RWPE2 (cell line): Measurements from ENCODE around the gene BMP7.

ENCODE experiments used
- ATAC-seq: fragments of 200-7000 bp; cut with Tn5 transposase; 3 replicates; pipeline ENCODE4 v1.9.1; 2021; ENCODE audit warnings: low read depth
- DNase-seq: peaks from one replicate; pipeline ENCODE4 v3.0.0-alpha.2; 2020; ENCODE audit warnings: low spot score
- H3K27ac ChIP-seq: fragments of 450-650 bp; 2 replicates; pipeline ENCODE4 v1.5.1; 2017; ENCODE audit warnings: mild to moderate bottlenecking; ENCODE audit not compliant: poor library complexity, severe bottlenecking
- H3K27me3 ChIP-seq: fragments of 250-450 bp; sonication (Bioruptor Pico); 2 replicates; pipeline ENCODE4 v1.5.1; 2021; ENCODE audit warnings: mild to moderate bottlenecking, moderate library complexity; ENCODE audit not compliant: insufficient read depth, poor library complexity, severe bottlenecking
- H3K36me3 ChIP-seq: fragments of 250-450 bp; sonication (Bioruptor Pico); 2 replicates; pipeline ENCODE4 v1.5.1; 2020; ENCODE audit warnings: low read depth, mild to moderate bottlenecking, moderate library complexity
- H3K4me1 ChIP-seq: fragments of 250-450 bp; sonication (Bioruptor Pico); 2 replicates; pipeline ENCODE4 v1.5.1; 2021; ENCODE audit warnings: mild to moderate bottlenecking, moderate library complexity; ENCODE audit not compliant: insufficient read depth, poor library complexity, severe bottlenecking
- H3K4me3 ChIP-seq: fragments of 250-450 bp; sonication (Bioruptor Pico); 2 replicates; pipeline ENCODE4 v1.5.1; 2021; ENCODE audit warnings: mild to moderate bottlenecking, moderate library complexity; ENCODE audit not compliant: severe bottlenecking
- H3K9me3 ChIP-seq: fragments of 250-450 bp; sonication (Bioruptor Pico); 2 replicates; pipeline ENCODE4 v1.5.1; 2021; ENCODE audit warnings: mild to moderate bottlenecking, moderate library complexity; ENCODE audit not compliant: severe bottlenecking
- TF ChIP-seq, protein P1 (sequence below): fragments of 450-650 bp; IDR thresholded peaks from one replicate; pipeline ENCODE4 v1.5.1; 2017; ENCODE audit warnings: mild to moderate bottlenecking, moderate library complexity; ENCODE audit not compliant: poor library complexity, severe bottlenecking

Gene BMP7

DNA sequence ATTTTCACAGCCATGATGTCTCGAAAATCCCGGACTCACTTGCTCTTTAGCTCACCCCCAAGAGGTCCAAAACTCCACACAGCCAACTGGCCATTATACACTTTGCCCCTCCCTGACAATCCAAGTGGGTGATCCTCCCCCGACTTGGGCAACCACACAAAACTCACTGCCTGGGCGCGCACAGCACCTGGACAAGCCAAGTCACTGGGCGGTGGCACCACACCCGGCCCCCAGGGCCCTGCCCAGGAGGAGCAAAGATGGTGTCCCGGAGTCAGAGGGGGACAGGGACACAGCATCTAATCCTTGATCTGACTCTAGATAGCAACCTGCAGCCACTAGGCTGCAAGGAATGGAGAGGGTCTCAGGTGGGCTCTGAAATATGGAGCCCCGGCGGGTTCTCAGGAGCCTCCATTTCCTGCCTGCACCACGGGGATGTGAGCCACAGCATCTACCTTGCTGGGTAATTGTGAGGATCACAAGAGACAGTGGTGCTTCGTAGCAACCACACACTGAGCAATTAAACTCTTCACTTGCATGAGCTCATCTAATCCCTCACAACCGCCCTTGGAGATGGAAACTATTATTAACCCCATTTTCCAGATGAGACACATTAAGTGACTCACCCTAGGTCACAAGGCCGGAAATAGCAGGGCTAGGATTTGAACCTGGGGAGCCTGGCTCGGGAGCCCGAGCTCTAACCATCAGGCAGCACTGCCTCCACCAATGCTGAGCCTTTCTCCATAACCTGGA lies 66.6 kb downstream of the BMP7 start:
- Histone ChIP-seq H3K4me3 (no peak overlapping the region), H3K36me3 (no peaks in the 10 kb centered on the region), H3K9me3 (no peaks in the 10 kb centered on the region), H3K27me3 (no peaks in the 10 kb centered on the region), H3K4me1 (peaks cover 10% of the 10 kb centered on the region), H3K27ac (no peak overlapping the region)
- ATAC-seq (no peak), DNase-seq (no peak)
- TF ChIP-seq, protein P1, sequence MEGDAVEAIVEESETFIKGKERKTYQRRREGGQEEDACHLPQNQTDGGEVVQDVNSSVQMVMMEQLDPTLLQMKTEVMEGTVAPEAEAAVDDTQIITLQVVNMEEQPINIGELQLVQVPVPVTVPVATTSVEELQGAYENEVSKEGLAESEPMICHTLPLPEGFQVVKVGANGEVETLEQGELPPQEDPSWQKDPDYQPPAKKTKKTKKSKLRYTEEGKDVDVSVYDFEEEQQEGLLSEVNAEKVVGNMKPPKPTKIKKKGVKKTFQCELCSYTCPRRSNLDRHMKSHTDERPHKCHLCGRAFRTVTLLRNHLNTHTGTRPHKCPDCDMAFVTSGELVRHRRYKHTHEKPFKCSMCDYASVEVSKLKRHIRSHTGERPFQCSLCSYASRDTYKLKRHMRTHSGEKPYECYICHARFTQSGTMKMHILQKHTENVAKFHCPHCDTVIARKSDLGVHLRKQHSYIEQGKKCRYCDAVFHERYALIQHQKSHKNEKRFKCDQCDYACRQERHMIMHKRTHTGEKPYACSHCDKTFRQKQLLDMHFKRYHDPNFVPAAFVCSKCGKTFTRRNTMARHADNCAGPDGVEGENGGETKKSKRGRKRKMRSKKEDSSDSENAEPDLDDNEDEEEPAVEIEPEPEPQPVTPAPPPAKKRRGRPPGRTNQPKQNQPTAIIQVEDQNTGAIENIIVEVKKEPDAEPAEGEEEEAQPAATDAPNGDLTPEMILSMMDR = no peak

DNA sequence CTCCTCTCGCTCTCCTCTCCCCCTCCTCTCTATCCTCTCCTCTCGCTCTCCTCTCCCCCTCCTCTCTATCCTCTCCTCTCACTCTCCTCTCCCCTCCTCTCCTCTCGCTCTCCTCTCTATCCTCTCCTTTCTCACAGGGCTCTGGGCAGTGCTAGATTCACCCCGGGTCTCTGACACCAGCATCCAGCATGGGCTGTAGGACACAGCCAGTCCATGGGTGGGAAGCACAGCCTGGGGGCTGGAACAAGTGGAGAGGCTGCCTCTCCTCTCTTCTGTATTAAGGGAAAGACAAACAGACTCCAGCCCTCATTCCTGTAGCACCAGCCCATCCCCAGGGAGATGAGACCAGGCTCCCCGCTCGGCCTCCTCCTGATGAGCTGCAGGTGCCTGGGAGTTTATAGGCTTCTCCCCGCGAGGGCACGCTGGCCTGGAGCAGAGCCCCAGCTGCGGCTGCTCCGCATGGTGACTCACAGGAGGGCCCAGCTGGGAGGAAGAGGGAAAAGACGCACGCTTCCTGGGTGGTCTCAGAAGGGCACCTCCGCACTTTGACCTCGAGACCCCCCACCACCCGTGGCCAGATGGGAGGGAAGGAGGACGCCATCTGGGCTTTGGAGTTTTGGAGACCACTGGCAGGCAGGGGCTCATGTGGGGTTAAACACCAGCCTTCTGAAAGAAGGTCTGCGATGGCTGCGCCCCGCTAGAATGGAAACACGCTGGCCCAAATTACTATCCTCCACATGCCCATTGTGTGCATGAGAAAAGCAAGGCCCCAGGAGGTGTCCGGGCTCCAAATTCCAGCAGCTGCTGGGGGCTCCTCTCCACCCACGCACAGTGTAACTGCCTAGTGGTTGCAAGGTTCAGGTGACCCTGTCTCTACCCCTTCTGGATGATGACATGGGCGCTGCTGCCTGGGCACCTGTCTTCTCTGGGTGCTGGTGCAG lies 68.0 kb downstream of the BMP7 start:
- no peak for DNase-seq
- H3K27me3 ChIP-seq = no peaks in the 10 kb centered on the region
- no peaks in the 10 kb centered on the region for H3K9me3 ChIP-seq
- H3K4me1 ChIP-seq = peaks cover 4% of the 10 kb centered on the region
- TF ChIP-seq, protein P1 = no peak
- H3K36me3 ChIP-seq = no peaks in the 10 kb centered on the region
- H3K4me3 ChIP-seq = no peak overlapping the region
- ATAC-seq = 0 out of 3 replicates have a peak, but pooled peaks have one; percentile 8
- no peak overlapping the region for H3K27ac ChIP-seq

DNA sequence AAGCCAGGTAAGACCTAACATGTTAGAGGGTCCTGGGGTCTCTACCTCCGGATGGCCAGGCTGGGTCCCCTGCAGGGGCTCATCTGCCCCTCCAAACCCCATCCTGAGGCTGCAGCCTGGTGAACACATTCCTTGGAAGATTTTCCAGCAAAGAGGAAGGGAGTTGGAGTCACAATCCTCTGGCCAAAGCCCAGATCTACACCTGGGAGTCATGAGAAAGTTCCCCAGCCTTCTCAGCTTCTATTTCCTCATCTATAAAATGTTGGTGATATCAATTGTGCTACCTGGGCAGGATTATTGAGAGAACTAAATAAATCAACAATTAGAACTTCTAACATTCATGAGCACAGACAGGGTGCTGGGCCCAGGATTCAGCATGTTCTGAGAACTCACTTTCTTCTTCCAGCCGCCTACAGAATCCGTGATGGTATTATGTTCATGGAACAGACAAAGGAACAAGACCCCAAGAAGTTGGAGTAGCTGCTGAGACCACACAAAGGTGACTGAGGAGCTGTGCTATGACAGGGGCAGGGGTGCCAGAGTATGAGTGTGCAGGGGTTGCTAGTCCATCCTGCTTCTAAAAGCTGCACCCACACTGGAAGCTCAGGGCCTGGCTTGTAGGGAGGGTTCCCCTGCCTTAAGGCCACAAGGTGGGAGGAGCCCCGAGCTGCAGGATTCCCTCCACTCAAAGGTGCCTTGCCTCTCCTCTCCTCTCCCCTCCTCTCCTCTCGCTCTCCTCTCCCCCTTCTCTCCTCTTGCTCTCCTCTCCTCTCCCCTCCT lies 68.9 kb downstream of the BMP7 start:
- Histone ChIP-seq H3K9me3 (no peaks in the 10 kb centered on the region), H3K4me1 (peaks cover 4% of the 10 kb centered on the region), H3K27me3 (no peaks in the 10 kb centered on the region), H3K27ac (no peak overlapping the region), H3K36me3 (no peaks in the 10 kb centered on the region), H3K4me3 (no peak overlapping the region)
- DNase-seq (no peak), ATAC-seq (no peak)
- TF ChIP-seq, protein P1 = no peak

DNA sequence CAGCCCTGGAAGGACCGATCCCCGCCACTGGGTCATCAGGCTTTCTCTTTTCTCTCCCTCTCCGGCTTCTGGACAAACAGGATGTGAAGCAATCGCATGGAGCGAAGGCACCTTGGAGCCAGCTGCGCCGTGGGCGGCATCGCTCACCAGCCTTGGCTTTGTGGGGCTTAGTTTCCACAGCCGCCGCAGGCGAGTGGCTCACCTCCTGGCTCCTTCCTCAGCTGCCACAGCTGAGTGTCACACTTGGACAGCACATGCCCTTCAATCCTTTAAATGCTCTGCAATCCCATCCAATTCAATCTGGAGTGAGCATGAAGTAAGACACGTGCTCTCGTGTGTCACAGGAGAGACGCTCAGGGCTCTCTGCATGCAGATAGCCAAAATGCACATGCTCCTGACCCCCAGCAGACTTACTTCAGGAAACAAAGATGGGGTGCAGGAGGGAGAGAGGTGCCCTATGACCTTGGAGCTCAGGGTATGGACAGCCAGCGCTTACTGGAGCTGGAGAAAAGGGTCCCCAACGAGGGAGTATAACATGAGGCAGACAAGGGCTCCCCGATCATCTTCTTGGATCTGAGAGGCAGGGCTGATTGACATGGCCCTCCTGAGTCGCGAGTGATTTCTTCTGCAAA lies 70.9 kb downstream of the BMP7 start:
- Histone ChIP-seq H3K27me3 (no peaks in the 10 kb centered on the region), H3K36me3 (no peaks in the 10 kb centered on the region), H3K9me3 (no peaks in the 10 kb centered on the region), H3K4me1 (peaks cover 4% of the 10 kb centered on the region), H3K4me3 (no peak overlapping the region), H3K27ac (no peak overlapping the region)
- DNase-seq (no peak), ATAC-seq (peak; percentile 41)
- TF ChIP-seq, protein P1 = no peak
